LNCaP clone FGC (cell line): ENCODE measurements around the gene SIGLEC10.

ENCODE experiments used
- DNase-seq: peaks from one replicate; pipeline ENCODE4 v3.0.0-alpha.2; 2011; ENCODE audit warnings: low read depth
- H3K4me3 ChIP-seq: 2 replicates; pipeline ENCODE4 v1.5.1; 2011; ENCODE audit warnings: mild to moderate bottlenecking, low read depth, low read length, control low read depth
- TF ChIP-seq, protein P1 (sequence below): IDR thresholded peaks from 2 replicates; pipeline ENCODE4 v1.5.1; 2012; ENCODE audit warnings: mild to moderate bottlenecking; ENCODE audit not compliant: control insufficient read depth, insufficient read depth; ENCODE audit errors: extremely low read depth

Gene SIGLEC10

GRCh38 chr19:51391073-51391611, 26.3 kb downstream of the SIGLEC10 start:
- no peak overlapping the region for H3K4me3 ChIP-seq
- DNase-seq, result no peak

GRCh38 chr19:51389143-51389542, 28.3 kb downstream of the SIGLEC10 start:
- no peak for DNase-seq
- TF ChIP-seq, protein P1, sequence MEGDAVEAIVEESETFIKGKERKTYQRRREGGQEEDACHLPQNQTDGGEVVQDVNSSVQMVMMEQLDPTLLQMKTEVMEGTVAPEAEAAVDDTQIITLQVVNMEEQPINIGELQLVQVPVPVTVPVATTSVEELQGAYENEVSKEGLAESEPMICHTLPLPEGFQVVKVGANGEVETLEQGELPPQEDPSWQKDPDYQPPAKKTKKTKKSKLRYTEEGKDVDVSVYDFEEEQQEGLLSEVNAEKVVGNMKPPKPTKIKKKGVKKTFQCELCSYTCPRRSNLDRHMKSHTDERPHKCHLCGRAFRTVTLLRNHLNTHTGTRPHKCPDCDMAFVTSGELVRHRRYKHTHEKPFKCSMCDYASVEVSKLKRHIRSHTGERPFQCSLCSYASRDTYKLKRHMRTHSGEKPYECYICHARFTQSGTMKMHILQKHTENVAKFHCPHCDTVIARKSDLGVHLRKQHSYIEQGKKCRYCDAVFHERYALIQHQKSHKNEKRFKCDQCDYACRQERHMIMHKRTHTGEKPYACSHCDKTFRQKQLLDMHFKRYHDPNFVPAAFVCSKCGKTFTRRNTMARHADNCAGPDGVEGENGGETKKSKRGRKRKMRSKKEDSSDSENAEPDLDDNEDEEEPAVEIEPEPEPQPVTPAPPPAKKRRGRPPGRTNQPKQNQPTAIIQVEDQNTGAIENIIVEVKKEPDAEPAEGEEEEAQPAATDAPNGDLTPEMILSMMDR, result no peak
- H3K4me3 ChIP-seq, result no peak overlapping the region

More at GRCh38 chr19:51391073-51391611, 26.3 kb downstream of the SIGLEC10 start:
- TF ChIP-seq, protein P1, result no peak

DNA sequence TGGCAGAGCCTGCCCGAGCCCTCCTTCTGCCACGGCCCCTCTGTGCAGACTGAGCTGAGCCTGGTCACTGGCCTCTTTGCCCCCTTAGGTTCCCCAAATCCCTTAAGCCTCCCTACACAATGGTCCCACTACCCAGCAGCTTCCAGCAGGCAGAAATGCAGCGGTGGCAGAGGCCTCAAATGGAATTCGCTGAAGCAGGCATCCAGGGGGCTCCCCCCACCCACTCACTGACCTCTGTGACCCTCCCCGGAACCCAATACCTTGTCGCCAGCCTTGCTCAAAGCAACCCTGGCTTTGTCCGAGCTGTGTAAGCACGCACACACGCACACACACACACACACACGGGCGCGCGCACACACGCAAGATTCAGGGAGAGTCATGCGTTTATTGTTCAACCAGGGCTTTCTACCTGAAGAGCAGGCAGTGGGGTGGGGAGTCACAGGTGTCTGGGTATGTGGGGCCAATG, 29.5 kb downstream of the SIGLEC10 start, which contains the start of gene LIM2:
Gene LIM2 (minus strand): TSS at position 51 of the 466 bp plus-strand sequence. CDS start 531 bp downstream, outside the sequence.
- DNase-seq, result no peak
- H3K4me3 ChIP-seq, result no peak within 1 kb of the TSS
- TF ChIP-seq, protein P1, result no peak

DNA sequence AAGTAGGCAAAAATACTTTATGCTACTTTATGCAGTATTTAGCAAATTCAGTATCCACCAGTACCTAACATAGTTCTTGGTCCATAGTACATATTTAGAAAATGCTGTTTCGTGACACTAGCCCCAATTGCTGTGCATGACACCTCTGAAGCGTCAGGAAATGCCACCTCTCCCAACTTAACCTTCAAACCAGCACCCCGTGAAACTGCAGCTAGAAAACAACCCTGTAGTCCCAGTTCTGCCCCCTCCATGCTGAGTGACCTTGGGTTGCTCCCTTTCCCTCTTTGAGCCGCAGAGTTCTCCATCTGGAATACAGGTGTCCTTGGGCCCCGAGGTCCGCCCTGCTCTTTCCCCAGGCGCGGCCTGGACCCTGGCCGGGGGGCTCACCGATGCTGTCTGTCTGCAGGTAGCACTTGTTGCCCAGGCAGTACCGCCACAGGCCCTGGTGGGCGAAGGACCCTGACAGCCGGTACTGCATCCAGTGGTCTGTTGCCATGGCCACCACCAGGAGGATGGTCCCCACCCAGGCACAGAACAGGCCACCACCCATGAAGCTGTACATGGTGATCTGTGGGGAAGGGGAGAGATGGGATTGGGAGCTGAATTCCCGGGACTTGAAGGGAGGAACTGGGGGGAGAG, 30.4 kb downstream of the SIGLEC10 start:
- TF ChIP-seq, protein P1, result no peak
- DNase-seq, result no peak
- H3K4me3 ChIP-seq, result no peak overlapping the region

DNA sequence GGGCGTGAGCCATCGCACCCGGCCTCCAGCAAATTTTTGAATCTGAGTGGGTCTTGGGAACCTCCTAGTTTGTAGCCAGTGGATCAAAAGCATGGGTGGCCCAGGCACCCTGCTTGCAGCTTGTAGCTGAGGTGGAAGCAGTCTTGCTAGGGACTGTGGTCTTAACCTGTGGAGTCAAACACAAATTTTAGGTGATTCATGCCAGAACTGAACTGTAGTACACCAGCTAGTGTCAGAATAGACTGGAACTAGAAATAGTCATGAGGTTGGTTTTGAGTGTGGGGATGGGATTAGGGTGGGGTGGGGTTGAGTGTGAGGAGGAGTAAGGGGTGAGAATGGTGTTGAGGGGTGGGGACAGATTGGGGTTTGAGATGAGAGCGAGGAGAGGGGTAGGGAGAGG, 35.4 kb downstream of the SIGLEC10 start:
- no peak overlapping the region for H3K4me3 ChIP-seq
- DNase-seq, result no peak
- TF ChIP-seq, protein P1, result no peak

GRCh38 chr19:51380379-51380778, 37.1 kb downstream of the SIGLEC10 start:
- TF ChIP-seq, protein P1, result no peak
- no peak overlapping the region for H3K4me3 ChIP-seq
- no peak for DNase-seq

- TF ChIP-seq, protein P1, result no peak
- no peak for DNase-seq
- H3K4me3 ChIP-seq, result no peak overlapping the region
These were observed 40.0 kb downstream of the SIGLEC10 start for GRCh38 chr19:51377422-51377821.
